ENCODE data around the gene NUP205.
"Not testable (repeated sequence)": the region's sequence is repeated elsewhere in the genome, so short reads cannot be mapped to it uniquely, and the experiment has no call there.

The NUP205 gene

GRCh38 chr7:135668852-135669395, 111.2 kb downstream of the NUP205 start:
- not testable (repeated sequence) for DNase-seq

- no peak for DNase-seq
These were observed 112.1 kb downstream of the NUP205 start for GRCh38 chr7:135669774-135670173.

- DNase-seq = no peak
These were observed 112.5 kb downstream of the NUP205 start for GRCh38 chr7:135670179-135670578.

GRCh38 chr7:135672560-135673359, 115.0 kb downstream of the NUP205 start:
- DNase-seq = no peak

GRCh38 chr7:135673360-135673706, 115.6 kb downstream of the NUP205 start:
- no peak for DNase-seq

- no peak for DNase-seq
These were observed 121.2 kb downstream of the NUP205 start for GRCh38 chr7:135678612-135679575.

GRCh38 chr7:135681762-135682161, 124.0 kb downstream of the NUP205 start:
- no peak for DNase-seq

GRCh38 chr7:135682191-135682590, 124.5 kb downstream of the NUP205 start:
- DNase-seq = no peak

- no peak for DNase-seq
These were observed 125.9 kb downstream of the NUP205 start for GRCh38 chr7:135683609-135684008.

- no peak for DNase-seq
These were observed 126.4 kb downstream of the NUP205 start for GRCh38 chr7:135684136-135684535.

GRCh38 chr7:135684699-135685098, 127.0 kb downstream of the NUP205 start:
- DNase-seq = no peak

GRCh38 chr7:135685306-135686084, 127.8 kb downstream of the NUP205 start:
- no peak for DNase-seq

- no peak for DNase-seq
These were observed 129.7 kb downstream of the NUP205 start for GRCh38 chr7:135687466-135687865.

- DNase-seq = no peak
These were observed 132.8 kb downstream of the NUP205 start for GRCh38 chr7:135690566-135690965.

GRCh38 chr7:135692055-135692454, 134.3 kb downstream of the NUP205 start:
- no peak for DNase-seq

- DNase-seq = not testable (repeated sequence)
These were observed 134.9 kb downstream of the NUP205 start for GRCh38 chr7:135692606-135693005.

- DNase-seq = no peak
These were observed 135.8 kb downstream of the NUP205 start for GRCh38 chr7:135693558-135693957.

- DNase-seq = no peak
These were observed 139.7 kb downstream of the NUP205 start for GRCh38 chr7:135697276-135698049.
